ENCODE data around the gene PRDM7.

- no peak for TF ChIP-seq ZBTB7A (IDR thresholded peaks at IDR 0.05; ENCODE audit: borderline replicate concordance, control insufficient read depth, low read depth, low read length)
- no peak for TF ChIP-seq ZNF274 (IDR thresholded peaks at IDR 0.05; ENCODE audit: borderline replicate concordance, low read depth, low read length)
- no peak for TF ChIP-seq E2F4 (CRISPR knock-in tag; IDR thresholded peaks at IDR 0.05; ENCODE audit: low read depth)
- TF ChIP-seq ADNP (tag; IDR thresholded peaks at IDR 0.05) = no peak
- no peak for TF ChIP-seq XRCC5 (IDR thresholded peaks at IDR 0.05; ENCODE audit: low read depth, low read length)
- no peak for TF ChIP-seq YY1 (IDR thresholded peaks at IDR 0.05; ENCODE audit: borderline replicate concordance in 1 of 3, control insufficient read depth in 1 of 3, extremely low read depth in 1 of 3, insufficient read depth in 3 of 3, insufficient read length in 1 of 3, insufficient replicate concordance in 2 of 3, low read depth in 1 of 3, low read length in 2 of 3)
- no peak for TF ChIP-seq CEBPZ (IDR thresholded peaks at IDR 0.05; ENCODE audit: borderline replicate concordance, low read depth, low read length)
- no peak for TF ChIP-seq CTCF (IDR thresholded peaks at IDR 0.05 in 2 of 3, conservative IDR thresholded peaks at IDR 0.05 in 1 of 3; ENCODE audit: insufficient read depth in 2 of 3, low read depth in 1 of 3, low read length in 3 of 3)
- TF ChIP-seq EP300 (IDR thresholded peaks at IDR 0.05; ENCODE audit: low read length) = no peak
- no peak for TF ChIP-seq ZNF695 (CRISPR knock-in tag; IDR thresholded peaks at IDR 0.05)
- TF ChIP-seq JUN (IDR thresholded peaks at IDR 0.05; ENCODE audit: borderline replicate concordance, low read depth, low read length) = no peak
- no peak for TF ChIP-seq JUN (CRISPR knock-in tag; IDR thresholded peaks at IDR 0.05; ENCODE audit: borderline replicate concordance)
- TF ChIP-seq MEF2D (tag; conservative IDR thresholded peaks at IDR 0.05; ENCODE audit: low read depth) = no peak
- TF ChIP-seq FOXK1 (CRISPR knock-in tag; IDR thresholded peaks at IDR 0.05; ENCODE audit: borderline replicate concordance) = no peak
Observed at GRCh38 chr16:90020260-90020837, 56.8 kb downstream of the PRDM7 start.

All from K562 (cell line).